HPDE6-E6E7 (cell line): ENCODE data around the gene SSBP2.
A peak's percentile ranks its signal among the peaks of the same experiment; 100 is the strongest.
"Not testable (repeated sequence)": the region's sequence is repeated elsewhere in the genome, so short reads cannot be mapped to it uniquely, and the experiment has no call there.

Experiments
- DNase-seq: peaks from one replicate; pipeline ENCODE4 v3.0.0; 2011; ENCODE audit warnings: missing footprints; ENCODE audit errors: extremely low spot score

SSBP2 gene

GRCh38 chr5:81428861-81429260 lies 322.0 kb downstream of the SSBP2 start:
- no peak for DNase-seq

- no peak for DNase-seq
Measured at GRCh38 chr5:81428446-81428845, 322.5 kb downstream of the SSBP2 start.

DNA sequence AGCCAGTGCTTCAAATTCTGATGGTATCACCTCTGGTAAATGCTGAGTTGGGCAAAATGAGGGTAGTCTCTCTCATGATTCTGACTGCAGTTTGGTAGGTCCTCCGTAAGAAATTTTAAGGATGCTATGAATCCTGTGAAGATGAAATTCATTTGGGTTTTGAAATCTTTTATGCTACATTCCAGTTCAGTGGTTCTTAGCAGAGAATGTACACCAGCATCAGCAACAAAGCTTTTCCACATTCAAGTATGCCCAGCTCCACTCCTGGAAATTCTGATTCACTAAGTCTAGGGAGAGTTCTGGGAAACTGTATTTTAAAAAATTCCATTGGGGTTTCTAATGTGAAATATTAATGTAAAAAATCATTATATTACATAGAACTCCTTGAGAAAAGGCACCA lies 323.3 kb downstream of the SSBP2 start:
- DNase-seq, result no peak

DNA sequence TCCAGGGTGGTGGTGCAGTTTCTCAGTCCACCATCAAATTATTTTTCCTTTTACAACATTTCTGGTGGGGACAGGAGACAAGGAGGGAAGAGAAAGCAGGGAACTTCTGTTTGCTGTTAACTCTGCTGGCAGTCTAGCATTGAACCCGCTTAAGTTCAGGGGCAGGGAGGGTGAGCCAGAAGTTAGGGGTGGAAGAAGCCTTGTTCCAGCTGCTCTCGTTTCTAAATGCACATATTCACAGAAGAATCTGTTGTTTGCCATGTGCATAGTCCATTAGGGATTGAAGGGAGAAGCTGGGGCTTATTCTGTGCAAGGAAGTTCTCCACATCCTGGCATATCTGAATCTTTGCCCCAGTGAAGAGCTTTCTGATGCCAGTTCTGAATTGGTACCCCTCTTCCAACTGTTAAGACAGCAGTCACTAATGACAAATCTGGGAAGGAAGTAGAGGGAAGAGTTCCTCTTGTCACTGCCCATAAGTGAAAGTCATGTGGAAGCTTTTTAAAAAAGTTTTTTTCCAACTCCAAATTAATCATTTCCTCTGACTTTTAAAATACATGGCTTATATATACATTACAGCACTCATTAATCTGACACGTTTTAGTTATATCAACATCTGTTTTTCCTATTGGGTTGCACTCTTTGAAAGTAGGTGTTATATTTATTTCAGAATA lies 324.4 kb downstream of the SSBP2 start:
- DNase-seq, result no peak

- no peak for DNase-seq
Measured at GRCh38 chr5:81425569-81425968, 325.3 kb downstream of the SSBP2 start.

GRCh38 chr5:81424728-81425127 lies 326.2 kb downstream of the SSBP2 start:
- DNase-seq, result no peak

DNA sequence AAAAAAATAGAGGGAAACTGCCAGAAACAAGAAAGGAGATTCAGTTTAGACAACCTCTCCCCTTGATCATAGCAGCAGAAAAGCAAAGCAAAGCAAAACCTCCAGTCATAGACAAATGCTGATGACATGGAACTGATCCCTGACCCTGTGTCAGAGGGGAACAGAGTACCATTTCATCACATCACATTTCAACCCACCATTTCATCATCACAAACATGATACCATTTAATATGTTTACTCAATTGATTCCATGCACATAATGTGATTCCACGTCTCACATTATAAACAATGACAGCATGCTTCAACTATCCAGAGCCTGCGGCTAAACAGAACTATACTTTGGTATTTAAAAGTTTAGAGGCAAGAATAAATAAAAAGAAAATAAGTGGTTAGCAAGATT lies 328.2 kb downstream of the SSBP2 start:
- peak; percentile 14 for DNase-seq

GRCh38 chr5:81420039-81420667 lies 330.7 kb downstream of the SSBP2 start:
- DNase-seq, result peak; percentile 66

DNA sequence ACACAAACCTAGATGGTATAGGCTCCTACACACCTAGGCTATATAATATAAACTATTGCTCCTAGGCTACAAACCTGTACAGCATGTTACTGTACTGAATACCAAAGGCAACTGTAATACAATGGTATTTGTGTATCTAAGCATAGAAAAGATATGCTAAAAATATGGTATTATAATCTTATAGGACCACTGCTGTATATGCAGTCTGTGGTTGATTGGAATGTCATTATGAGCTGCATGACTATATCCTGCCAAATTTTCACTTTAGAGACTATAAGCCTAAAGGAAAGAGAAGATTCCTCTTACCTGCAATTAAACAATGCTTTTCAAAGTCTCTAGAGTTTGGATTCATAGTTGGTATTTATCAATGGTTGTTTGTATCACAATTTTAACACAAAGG lies 332.3 kb downstream of the SSBP2 start:
- DNase-seq, result no peak

- DNase-seq, result no peak
Measured at GRCh38 chr5:81417052-81417451, 333.8 kb downstream of the SSBP2 start.

- no peak for DNase-seq
Measured at GRCh38 chr5:81409896-81410295, 341.0 kb downstream of the SSBP2 start.

- no peak for DNase-seq
Measured at GRCh38 chr5:81409361-81409760, 341.5 kb downstream of the SSBP2 start.

DNA sequence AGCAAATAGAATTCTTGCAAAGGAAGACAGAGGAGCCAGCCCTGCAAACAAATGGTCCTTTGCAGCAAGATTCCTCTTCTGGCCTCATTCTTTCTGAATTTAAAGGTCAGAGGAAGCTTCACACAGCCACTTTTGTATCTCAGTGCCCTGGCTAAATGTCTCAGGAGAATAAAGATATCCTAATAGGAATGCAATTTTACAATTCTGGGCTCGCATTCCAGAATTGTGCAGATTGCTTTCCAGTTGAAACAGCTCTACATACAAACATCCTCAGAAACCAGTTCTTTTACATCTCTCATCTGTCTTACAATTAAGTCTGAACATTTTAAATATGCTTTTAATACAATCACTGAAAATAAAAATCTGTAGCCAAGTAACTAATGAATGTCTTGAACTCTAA lies 342.4 kb downstream of the SSBP2 start:
- no peak for DNase-seq

- not testable (repeated sequence) for DNase-seq
Measured at GRCh38 chr5:81407811-81408210, 343.1 kb downstream of the SSBP2 start.

- DNase-seq, result no peak
Measured at GRCh38 chr5:81405126-81405891, 345.6 kb downstream of the SSBP2 start.

GRCh38 chr5:81402192-81402930 lies 348.5 kb downstream of the SSBP2 start:
- DNase-seq, result no peak

DNA sequence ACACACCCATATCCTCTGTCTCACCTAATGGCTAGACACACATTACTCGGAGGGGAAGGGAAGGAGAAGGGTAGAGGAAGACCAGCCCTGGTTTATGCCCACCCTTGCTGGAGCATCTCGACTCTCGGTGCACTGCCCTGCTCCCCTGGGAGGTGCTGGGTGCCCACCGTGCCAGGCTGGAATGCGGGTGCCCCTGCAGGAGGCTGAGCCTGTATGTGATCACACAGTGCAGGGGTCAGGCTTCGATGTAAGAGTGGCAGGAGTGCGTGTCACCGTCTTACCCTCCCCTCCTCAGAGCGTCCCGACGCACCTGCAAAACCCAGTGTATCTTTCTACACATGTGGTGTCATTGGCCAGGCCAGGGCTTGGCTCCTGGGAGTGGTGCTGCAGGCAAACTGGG lies 349.6 kb downstream of the SSBP2 start:
- DNase-seq, result no peak

DNA sequence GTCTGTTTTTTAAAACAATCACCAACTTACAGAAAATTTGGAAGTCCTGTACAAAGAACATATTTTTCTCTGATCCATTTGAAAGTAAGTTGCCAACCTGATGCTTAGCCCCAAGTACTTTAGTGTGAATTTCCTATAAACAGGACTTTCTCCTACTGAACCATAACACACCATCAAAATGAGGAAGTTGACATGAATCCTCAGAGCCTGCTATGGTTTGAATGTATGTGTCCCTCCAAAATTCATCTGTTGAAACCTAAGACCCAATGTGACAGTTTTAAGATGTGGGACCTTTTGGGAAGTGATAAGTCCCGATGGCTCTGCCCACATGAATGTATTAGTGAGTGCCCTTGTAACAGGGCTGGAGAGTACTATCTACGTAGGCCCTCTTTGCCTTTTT lies 350.5 kb downstream of the SSBP2 start:
- no peak for DNase-seq

DNA sequence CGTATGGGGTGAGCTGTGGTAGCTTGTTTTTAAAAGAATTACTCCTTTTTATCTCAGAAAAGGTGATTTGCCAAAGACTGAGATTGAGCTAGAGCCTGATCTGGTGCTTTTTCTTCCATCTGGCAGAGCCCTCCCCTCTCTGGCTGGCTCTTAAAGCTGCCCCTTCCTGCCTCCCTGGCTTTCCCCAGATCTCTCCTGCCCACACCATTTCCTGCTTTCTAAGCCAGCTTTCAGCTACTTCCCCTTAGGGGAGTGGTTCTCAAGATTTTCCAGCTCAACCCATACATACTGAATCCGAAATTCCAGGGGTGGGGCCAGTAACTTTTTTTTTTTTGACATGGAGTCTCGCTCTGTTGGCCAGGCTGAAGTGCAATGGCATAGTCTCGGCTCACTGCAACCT lies 352.2 kb downstream of the SSBP2 start:
- DNase-seq, result no peak

GRCh38 chr5:81397176-81397575 lies 353.7 kb downstream of the SSBP2 start:
- no peak for DNase-seq

DNA sequence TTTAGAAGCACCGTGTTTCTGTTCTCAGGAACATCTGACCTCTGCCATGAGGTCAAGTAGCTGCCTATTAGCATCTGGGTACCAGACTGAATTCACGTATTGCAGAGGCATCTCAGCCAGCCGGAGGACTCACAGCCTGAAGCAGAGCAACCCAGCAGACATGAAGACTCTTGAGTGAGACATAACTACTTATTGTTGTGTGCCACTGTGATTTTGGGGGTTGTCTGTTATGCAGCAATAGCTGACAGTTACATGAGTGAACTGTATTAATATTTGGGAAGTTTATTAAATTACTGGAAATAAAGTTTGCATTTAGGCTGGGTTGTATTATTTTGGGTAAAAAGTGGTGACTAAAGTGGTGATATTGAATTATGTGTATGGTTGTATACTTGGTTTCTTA lies 355.6 kb downstream of the SSBP2 start:
- no peak for DNase-seq
